ENCODE measurements around the gene PRKAG2. TPM values are rescaled to one million over a fixed set of nuclear protein-coding genes. Genes with fewer than 3 reads are reported as not detected.

Gene PRKAG2
- total and polyA plus RNA-seq, 2 of the 8 experiments (the other 6 are each of a cell fraction or from before 2014, with no cell fraction given) = 7.5 to 18.1 TPM

GRCh38 chr7:151875942-151876898 is 695 bp downstream of the PRKAG2 start (continued):
- TF ChIP-seq MAX (IDR thresholded peaks at IDR 0.05) = peak; percentile 53; the same call in 1 of the 2 replicates
- no peak for TF ChIP-seq HDAC6 (IDR thresholded peaks at IDR 0.05; ENCODE audit: low read depth, low read length)
- peak; percentile 69 for TF ChIP-seq KDM4A (IDR thresholded peaks at IDR 0.05; ENCODE audit: low read depth, low read length, severe bottlenecking)
- no peak; a peak in 1 of 4 replicates for TF ChIP-seq SIN3A (conservative IDR thresholded peaks at IDR 0.05 in 1 of 2, IDR thresholded peaks at IDR 0.05 in 1 of 2; ENCODE audit: low read depth in 1 of 2, low read length in 2 of 2)
- no peak for TF ChIP-seq POLR2A (IDR thresholded peaks at IDR 0.05; ENCODE audit: control extremely low read depth in 1 of 2, low read depth in 2 of 2, low read length in 2 of 2)
- TF ChIP-seq RBBP5 (IDR thresholded peaks at IDR 0.05; ENCODE audit: borderline replicate concordance, low read depth, low read length) = no peak
- no peak for TF ChIP-seq USF2 (IDR thresholded peaks at IDR 0.05; ENCODE audit: low read length)
- no peak for TF ChIP-seq TCF12 (IDR thresholded peaks at IDR 0.05; ENCODE audit: low read depth, low read length)
- no peak for TF ChIP-seq CHD2 (IDR thresholded peaks at IDR 0.05; ENCODE audit: low read length)
- no peak for TF ChIP-seq POU5F1 (IDR thresholded peaks at IDR 0.05; ENCODE audit: low read depth, low read length)
- no peak for TF ChIP-seq CBX5 (IDR thresholded peaks at IDR 0.05; ENCODE audit: low read depth, low read length)
- TF ChIP-seq CTBP2 (IDR thresholded peaks at IDR 0.05; ENCODE audit: borderline replicate concordance, insufficient read depth, insufficient read length, low read length) = no peak
- no peak for TF ChIP-seq SP4 (IDR thresholded peaks at IDR 0.05; ENCODE audit: low read length)
- no peak for TF ChIP-seq RFX5 (IDR thresholded peaks at IDR 0.05; ENCODE audit: borderline replicate concordance, low read depth, low read length)
- no peak for TF ChIP-seq SP2 (IDR thresholded peaks at IDR 0.05; ENCODE audit: low read length)
- peak; percentile 63; the same call in 1 of the 2 replicates for TF ChIP-seq SUZ12 (IDR thresholded peaks at IDR 0.05; ENCODE audit: low read length)
- TF ChIP-seq TBP (IDR thresholded peaks at IDR 0.05; ENCODE audit: low read depth, low read length) = no peak
- TF ChIP-seq GTF2F1 (IDR thresholded peaks at IDR 0.05; ENCODE audit: borderline replicate concordance, low read depth, low read length) = no peak
- TF ChIP-seq KDM5A (IDR thresholded peaks at IDR 0.05; ENCODE audit: low read length) = no peak
- TF ChIP-seq ASH2L (IDR thresholded peaks at IDR 0.05; ENCODE audit: low read length) = peak; percentile 62
- no peak for TF ChIP-seq CREB1 (IDR thresholded peaks at IDR 0.05)
- no peak for TF ChIP-seq SP1 (IDR thresholded peaks at IDR 0.05; ENCODE audit: low read depth, low read length)
- TF ChIP-seq JUN (IDR thresholded peaks at IDR 0.05; ENCODE audit: low read depth, low read length) = no peak

Data from H1 (cell line).